ENCODE measurements around the gene SLC6A6.

Gene SLC6A6

DNA sequence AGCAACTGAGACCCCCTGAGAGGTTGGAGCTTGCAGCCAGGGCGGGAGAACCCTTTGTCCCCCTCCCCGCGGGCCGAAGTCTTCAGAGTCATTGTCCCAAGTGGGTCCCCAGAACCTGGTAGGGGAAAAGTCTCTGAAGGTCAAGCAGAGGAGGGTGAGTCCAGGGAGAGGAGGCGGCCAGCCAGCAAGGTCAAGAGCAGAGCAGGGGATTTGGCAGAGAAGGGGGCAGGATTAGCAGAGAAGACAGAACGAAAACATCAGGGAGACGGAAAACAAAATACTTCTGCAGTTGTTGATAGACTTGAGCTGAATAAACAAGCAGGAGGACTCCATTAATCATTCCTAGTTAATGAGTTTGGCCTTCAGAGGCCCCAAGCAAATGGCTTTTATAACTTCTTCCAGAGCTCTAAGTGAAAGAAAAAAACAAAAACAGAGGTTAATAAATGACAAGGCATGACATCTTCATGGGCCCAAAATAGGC, 71.0 kb downstream of the SLC6A6 start:
- DNase-seq = no peak

DNA sequence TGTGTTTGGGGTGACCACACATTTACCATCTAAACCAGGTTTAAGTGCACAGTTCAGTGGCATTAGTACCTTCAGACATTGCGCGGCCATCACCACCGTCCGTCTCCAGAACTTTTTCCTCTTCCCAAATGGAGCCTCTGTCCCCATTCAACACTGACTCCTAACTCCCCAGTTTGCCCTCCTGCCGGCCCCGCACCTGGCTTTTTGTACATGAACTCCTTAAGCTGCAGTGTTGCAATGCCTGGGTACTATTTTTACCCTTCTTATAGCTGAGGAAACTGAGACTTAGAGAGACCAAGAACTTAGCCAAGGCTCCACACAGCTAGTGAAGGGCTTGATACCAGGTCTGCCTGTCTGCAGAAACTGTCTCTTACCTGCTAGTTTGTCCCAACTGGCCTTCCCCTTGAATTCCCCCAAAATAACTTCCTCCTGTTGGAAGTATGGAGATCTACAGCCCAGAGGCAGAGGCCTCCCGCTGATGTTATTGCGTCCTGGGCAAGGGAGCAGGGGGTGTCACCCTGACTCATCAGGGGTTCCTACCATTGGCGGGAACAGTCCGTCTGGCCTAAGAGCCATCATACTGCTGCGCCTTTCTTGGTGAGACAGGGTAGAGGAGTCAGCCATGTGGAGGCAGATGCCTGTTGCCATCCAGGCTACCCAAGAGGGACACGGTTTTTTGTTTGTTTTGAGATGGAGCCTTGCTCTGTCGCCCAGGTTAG, 72.1 kb downstream of the SLC6A6 start:
- DNase-seq = no peak

DNA sequence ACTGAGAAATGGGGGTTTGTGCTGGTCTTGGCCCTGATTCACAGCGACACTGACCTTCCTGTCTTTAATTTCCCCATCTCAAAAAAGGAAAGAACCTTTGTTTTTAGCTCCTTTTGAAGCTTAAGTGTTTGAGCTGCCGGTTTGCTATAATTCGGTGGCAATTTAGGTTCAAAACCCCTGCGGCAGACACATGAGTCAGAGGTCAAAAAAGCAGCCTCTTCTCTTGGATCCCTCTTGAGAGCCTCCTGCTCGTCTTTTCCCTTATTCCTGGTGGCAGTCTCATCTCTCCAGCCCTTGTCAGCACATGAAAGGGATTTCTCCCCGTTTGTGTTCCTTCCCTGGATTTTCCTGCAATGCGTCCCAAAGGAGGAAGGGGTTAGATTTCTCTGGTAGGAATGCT, 73.2 kb downstream of the SLC6A6 start:
- no peak for DNase-seq

DNA sequence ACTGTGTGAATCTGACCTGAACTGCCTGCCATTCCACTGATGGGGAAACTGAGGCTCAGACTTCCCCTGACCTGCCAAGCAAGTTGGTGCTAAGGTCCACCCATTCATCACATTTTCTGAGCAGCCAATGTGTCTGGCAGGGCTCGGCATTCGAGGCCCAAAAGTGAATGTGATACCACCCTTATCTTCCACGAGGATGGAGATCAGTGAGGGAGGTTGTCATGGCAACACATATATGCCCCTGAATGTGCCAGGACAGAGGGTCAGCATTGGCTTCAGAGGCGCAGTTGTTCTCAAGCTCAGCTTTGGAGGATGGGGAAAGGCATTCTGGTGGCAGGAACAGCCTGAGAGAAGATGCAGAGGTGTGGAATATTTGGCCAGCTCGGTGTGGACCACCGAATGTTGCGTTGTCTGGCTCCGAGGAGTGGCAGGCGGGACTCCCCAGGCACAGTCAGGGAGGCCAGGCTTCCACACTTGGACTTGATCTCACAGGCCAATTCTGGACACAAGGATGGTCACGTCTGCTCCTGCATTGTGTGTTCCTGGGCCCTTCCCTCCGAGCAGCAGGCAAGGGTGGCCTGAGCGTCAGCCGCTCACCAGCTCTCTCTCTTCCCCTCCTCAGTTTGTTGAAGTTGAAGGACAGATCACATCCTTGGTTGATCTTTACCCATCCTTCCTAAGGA, 74.3 kb downstream of the SLC6A6 start:
- no peak for DNase-seq

DNA sequence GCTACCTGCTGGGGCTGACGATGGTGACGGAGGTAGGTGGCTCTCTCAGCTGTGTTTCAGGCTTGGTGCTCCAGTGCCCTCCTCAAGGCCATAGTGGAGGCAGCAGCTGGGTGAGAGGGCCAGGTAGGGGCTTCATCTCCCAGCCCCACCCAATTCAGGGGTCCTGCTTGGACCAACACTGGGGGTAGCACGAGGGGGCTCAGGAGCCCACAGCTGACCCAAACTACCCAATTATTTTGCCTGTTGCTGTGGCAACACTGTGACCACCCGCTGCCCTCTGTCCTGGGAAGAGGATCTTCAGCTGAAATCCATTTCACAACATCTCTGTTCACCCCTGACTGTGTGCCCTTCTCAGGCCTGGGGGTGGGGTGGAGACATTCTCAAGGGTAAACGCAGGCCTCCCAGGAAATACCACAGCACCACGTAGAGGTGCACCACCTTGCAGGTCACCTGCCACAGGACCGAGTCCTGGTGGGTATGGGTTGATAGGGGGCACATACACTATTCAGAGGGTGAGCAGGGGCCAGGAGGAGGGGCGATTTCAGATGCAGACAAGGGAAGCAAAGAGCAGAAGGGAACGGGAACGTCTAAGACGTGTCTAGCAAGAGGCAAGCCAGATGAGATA, 75.0 kb downstream of the SLC6A6 start:
- no peak for DNase-seq

DNA sequence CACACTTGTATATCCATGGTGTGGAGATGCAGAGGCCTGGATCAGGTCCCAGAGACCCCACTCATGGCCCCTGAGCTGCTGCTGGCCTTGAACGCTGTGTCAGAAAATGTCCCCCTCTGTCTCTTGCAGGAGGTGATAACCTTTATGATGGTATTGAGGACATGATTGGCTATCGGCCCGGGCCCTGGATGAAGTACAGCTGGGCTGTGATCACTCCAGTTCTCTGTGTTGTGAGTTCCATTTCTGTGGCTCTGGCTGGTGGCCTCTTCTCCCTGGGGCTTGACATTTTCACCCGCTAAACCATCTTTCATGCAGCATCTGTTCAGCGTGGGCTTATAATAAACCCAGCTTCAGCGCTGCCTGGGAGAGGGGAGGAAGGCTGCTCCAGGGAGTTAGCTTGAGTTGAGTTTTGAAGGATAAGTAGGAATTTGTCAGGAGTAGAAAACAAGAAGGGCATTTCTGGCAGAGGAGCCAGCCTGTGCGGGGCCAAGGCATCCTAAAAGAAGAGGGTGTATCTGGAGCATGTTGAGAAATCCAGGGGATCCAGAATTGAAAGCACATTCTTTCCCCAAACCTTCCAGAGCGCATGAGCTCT, 76.6 kb downstream of the SLC6A6 start:
- DNase-seq = no peak

DNA sequence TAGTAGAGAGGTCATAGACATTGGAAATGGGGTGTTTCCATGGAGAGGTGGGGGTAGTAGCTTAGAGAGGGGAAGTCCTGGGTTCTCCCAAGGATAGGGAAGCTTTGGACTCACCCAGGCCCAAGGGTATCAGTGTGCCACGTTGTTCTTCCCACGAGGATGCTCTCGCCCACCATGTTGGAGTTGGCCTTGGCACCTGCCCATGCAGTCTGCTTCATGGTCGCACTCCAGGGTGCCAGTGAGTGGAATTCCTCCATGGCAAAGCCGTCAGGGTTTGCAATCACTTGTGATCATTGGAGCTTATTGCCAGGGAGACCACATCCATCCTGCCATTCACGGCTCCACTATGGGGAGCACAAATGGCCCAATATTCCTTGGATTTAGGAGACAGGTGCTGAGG, 77.2 kb downstream of the SLC6A6 start:
- no peak for DNase-seq

DNA sequence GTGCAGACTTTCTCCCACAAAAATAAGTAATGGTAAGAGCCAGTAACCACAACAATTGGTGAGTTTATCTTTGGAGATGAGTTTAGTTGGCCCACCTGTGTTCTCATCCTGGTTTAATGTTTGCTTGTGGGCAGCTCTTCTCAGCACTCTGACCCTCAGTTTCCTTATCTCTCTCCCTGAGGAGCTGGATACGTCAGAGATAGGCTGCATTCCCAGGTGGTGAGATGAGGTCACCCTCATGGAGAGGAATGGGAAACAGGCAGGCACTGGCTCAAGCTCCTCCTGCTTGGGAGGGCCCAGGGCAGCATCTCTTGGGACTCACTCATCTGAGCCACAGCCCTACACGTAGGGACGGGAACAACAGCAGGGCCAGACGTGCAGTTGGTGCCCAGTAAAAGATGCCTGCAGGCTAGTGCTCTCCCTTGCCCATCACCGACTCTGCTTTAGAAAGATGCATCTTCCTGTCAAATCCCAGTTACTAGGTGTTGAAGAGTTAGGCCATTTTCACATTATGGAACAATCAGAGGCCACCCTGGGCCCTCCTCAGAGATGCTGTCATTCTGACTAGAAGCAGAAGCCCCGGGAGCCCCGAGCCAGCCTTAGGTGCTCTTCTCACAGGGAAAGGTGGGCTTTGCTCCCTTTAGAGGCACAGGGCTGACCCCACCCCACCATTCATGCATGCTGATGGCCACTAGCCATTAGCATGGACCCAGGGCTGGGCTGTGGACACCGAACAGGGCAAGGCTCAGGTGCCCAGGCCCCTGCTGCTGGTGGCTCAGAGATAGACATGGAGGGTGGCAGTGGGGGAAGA, 78.0 kb downstream of the SLC6A6 start:
- no peak for DNase-seq

DNA sequence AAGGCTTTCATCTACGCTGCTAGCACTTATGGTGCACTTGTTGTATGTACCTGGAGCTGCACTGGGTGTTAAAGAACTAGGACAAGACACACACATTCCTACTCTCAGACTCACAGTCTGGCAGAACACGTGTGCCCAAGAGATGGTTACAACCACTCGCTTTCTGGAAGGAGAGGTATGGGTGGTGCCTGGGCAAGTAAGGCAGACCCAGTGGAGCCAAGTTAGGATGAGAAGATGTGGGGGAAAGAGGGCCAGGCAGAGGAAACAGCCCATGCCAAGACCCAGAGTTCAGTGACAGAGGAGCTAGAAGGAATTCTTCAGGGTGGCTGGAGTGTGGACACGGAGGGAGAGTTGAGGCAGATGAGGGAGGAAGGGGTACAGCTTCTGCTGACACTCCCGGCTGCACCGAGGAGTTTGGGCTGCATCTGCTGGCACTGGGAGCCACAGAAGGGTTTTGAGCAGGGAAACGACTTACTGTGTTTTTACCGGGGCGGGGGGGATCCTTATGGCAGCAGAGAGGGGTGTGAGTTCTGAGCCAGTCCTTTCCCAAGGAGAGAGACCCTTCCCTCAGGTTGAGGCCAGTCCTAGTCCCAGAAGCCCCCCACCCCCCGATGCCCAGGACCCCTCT, 78.7 kb downstream of the SLC6A6 start:
- no peak for DNase-seq

DNA sequence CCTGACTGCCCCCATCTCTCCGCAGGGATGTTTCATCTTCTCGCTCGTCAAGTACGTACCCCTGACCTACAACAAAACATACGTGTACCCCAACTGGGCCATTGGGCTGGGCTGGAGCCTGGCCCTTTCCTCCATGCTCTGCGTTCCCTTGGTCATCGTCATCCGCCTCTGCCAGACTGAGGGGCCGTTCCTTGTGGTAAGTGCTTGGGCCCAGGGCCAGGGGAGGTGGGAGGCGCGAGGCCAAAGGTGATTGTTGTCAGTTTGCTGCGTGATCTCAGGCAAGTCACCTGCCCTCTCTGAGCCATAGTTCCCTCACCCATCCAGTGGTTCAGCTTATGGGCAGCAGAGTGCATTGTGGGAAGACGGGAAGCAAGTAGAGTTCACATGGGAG, 79.2 kb downstream of the SLC6A6 start:
- DNase-seq = no peak

DNA sequence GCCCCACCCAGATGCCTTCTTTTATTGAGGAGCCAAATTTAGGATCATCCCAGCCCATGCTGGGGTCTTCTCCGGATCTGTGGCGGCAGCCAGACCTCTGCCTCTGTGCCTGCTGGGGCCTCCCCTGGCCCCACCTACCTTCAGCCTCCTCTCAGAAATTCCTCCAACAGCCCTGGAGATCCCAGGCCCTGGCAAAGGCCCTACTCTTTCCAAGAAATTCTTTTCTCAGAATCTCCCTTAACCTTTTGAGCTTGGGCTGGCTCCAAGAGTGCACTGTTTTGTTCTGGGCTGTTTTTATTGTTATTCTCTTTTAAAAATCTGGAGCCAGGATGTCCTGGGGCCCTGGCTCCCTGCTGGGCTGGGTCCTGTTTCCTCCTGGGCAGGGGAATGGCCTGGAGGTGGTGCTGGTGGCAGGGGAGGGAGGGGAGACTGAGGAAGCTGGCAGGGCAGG, 79.9 kb downstream of the SLC6A6 start:
- no peak for DNase-seq

DNA sequence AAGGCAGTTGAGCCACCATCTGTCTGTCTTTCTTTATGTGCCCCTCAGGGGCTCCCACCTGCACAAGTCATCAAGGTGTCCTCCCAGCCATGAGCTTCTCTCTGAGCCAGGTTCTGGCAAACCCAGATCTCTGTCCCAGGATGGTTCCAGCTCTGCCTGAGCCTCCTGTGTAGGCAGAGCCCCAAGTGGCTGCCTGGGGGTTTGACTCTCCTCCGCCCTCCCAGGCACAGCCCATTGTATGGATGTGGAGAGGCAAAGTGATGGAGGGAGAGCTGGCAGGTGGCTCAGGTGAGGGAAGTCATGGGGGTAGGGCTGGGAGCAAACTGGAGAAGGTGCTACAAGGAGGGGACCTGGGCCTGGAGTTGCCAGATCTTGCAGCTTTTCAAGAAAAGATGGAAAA, 80.9 kb downstream of the SLC6A6 start:
- no peak for DNase-seq

DNA sequence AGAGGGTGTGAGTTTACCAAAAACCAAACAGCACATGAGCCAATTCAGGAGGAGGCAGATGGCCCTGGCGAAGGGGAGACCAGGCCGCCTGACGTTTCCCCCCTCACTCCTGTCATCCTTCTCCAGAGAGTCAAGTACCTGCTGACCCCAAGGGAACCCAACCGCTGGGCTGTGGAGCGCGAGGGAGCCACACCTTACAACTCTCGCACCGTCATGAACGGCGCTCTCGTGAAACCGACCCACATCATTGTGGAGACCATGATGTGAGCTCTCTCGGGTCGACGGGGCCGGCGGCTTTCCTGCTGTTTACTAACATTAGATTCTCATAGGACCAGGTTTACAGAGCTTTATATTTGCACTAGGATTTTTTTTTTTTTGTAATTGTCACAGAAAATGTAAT, 82.3 kb downstream of the SLC6A6 start:
- no peak for DNase-seq

DNA sequence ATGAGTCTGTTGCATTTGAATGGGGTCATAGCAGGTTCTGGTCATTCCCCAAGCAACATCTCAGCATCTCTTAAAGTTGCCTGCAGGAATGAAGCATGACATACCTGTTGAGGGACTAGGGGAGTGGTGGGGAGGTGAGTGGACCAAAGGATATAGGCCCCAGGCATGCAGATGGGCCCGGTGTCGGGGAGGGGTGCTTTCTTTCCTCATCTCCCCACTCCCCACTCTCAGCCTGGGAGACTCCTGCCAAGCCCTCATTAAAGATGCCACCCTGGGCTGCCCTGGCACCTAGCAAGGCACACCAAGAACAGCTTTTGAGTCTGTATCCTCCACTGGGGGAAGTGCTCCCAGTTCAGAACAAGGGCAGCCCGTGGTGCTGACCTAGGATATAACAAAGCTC, 83.6 kb downstream of the SLC6A6 start:
- no peak for DNase-seq

DNA sequence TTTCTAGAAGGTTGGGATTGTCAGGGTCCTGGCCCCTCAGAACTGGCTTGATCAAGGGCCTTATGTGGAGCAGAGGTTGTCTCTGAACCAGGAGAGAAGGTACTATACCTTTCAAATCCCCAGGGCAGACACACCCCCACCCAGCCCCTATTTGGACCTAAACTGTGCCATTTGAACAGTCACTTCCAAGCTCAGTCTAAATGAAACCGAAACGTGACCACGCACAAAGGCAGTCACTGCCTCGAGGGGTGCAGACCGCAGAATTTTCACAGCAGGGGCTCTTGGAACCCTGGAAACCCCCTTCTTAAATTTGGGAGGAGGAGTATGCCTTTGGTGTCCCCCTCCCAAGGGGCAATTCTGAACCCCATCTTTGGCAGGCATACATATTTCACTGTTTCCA, 84.1 kb downstream of the SLC6A6 start:
- no peak for DNase-seq

DNA sequence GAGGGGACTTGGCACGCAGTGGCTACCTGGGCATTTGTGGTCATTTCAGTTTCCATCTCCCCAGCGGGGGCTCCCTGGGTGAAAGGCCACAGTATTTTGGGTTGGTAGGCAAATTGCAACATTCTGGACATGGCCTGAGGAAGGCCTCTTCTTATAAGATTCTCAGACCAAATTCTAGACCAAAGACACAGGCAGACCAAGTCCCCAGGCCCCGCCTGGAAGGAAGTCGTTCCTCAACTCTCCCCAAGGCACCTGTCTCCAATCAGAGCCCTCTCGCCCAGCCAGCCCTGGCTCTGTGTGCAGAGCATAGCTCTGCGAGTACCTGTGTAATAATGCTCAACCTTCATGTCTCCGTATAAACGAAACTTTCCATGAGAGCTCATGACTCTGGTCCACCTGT, 84.7 kb downstream of the SLC6A6 start:
- no peak for DNase-seq

DNA sequence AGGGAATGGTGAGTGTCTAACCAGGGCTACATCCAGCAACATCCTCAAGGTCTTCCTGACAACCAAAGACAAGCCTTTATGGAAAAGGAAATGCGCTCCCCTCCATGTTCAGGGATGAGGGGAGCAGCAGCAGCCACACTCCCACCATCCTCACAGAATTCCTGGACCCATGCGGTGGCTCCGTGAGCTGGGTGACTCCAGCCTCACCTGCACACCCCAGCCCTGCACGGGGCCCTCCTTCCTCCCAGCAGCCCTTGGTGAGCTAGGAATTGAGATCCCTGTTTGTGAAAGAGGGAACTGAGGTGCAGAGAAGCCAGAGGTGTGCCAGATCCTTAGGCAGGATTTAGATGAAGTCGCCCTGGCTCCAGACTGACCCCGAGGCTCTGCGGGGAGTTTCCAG, 85.4 kb downstream of the SLC6A6 start:
- DNase-seq = no peak

DNA sequence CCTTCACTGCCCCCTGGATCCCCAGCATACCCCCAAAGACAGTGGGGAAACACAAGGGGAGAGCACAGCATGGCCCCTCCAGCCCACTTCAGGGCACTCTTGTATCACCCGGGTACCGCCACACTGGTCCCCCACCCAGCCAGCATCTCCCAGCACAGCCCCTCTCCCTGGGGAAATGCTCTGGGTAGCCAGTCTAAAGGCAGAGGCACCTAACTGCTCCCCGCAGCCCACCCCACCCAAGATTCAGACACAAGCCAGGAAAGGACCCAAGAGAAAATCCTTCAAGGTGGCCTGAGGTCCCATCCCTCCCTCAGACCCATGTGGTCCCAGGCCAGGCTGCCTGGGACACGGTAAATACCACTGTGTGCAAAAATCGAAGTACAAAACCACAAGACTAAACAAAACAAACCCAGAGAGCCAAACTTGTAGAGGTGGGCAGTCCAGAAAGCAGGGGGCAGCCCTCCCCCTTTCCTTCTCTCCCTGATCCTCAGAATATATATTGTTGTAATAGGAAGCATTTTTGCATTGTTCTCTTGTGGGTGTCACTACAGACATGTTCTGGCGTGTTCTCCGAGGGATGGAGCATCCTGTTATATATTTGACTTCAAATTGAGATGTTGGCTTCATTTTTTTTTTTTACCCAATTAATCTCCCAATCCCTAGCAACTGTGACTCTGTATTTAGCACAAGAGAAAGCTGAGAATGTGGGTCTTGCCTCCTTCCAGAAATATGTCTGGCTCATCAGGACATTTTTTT, 86.1 kb downstream of the SLC6A6 start:
- no peak for DNase-seq

DNA sequence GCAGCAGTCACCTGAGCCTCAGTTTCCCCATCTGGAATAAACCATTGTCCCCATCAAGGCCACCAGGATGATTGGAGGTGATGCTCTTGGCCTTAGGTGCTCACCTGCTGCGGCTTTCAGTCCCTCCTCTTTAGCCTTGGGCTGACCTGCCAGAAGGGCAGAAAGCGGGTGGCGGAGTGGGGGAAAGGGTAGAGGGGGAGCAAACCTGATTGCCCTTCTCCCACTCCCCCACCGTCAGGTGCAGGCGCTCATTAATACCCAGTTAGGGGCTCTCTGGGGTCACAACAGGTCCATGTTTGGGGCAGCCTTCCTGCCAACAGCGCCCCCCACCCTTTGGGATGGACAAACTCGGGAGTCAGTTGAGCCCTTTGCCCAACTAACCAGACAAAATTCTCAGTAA, 87.2 kb downstream of the SLC6A6 start:
- DNase-seq = no peak

DNA sequence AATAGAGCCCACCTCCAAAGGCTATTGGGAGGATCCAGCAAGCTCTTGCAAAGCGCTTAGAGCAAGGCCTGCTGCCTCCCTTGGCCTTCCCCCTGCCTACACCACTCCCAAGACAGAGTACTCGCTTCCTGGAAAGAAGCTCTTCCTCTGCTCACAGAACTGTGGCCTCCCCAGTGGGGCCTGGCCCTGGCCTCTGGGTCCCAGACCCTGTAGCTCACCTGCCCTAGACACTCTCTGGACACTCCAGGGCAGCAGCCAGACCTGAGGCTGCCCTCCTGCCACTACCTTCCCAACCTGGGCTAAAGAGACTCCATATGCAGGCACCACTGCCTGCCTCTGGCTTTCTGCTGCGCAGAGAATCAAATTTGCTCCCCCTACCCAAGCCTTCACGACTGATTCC, 87.8 kb downstream of the SLC6A6 start:
- no peak for DNase-seq

DNA sequence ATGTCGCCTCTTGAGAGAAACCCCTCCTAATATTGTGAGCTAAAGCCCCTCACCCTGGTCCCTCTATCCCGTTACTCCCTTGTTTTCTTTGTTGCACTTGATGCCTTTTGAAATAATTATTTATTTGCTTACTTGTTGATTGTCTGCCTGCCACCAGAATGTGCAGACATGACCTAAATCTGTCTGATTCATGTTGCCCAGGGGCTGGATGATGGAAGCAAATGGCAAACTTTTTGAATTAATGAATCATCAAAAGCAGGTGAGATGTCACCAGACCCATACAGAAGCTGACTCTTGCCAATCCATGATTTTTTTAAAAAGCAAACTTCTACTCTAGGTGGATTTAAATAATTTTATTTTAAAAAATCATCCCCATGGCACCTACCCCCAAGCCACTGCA, 88.4 kb downstream of the SLC6A6 start:
- no peak for DNase-seq
